OCI-LY7 (cell line): ENCODE measurements around the gene TXNDC11. TPM values are rescaled to one million over a fixed set of nuclear protein-coding genes. Genes with fewer than 3 reads are reported as not detected.

Experiments used
- BruUV-seq: library from RNA; stranded (reverse); fragments of 400-500 nt; replicated peaks from 2 replicates; lab custom pipeline; 2021; lab: Mats Ljungman, UMichigan
- CTCF ChIA-PET: fragments of 300-600 bp; sonication (Branson Sonifier 250); formaldehyde crosslinking; loops from one replicate; lab custom pipeline; 2022; ENCODE audit warnings: antibody characterized with exemption; ENCODE audit not compliant: unreplicated experiment; lab: Charles Lee
- POLR2A ChIA-PET: fragments of 300-600 bp; sonication (Branson Sonifier 250); formaldehyde crosslinking; loops from one replicate; lab custom pipeline; 2022; ENCODE audit warnings: antibody characterized with exemption; lab: Charles Lee
- DNase-seq: peaks from one replicate; pipeline ENCODE4 v3.0.0-alpha.2; 2015; ENCODE audit warnings: low spot score
- H2AFZ ChIP-seq: fragments of 200-600 bp; sonication (generic), shearing (Covaris generic); 2 replicates; pipeline ENCODE4 v1.6.1; 2014; ENCODE audit warnings: mild to moderate bottlenecking, antibody characterized with exemption, low read length, moderate library complexity
- H3K27ac ChIP-seq: fragments of 200-600 bp; sonication (generic); 2 replicates; pipeline ENCODE4 v1.5.1; 2014; ENCODE audit warnings: mixed run types, low read depth, mild to moderate bottlenecking, moderate library complexity, low read length, inconsistent platforms; ENCODE audit not compliant: poor library complexity, severe bottlenecking
- H3K36me3 ChIP-seq: fragments of 200-600 bp; sonication (generic); 2 replicates; pipeline ENCODE4 v1.6.1; 2014; ENCODE audit warnings: mild to moderate bottlenecking, antibody characterized with exemption, low read length, moderate library complexity, mixed read lengths; ENCODE audit not compliant: insufficient read depth
- H3K4me1 ChIP-seq: fragments of 200-600 bp; sonication (generic); 2 replicates; pipeline ENCODE4 v1.5.1; 2014; ENCODE audit warnings: mild to moderate bottlenecking, low read length; ENCODE audit not compliant: insufficient read depth, poor library complexity, severe bottlenecking
- H3K4me2 ChIP-seq: fragments of 200-600 bp; sonication (generic); 2 replicates; pipeline ENCODE4 v1.6.1; 2014; ENCODE audit warnings: mild to moderate bottlenecking, low read length
- H3K4me3 ChIP-seq: fragments of 200-600 bp; sonication (generic); 2 replicates; pipeline ENCODE4 v1.5.1; 2014; ENCODE audit warnings: mild to moderate bottlenecking, low read depth, low read length; ENCODE audit not compliant: poor library complexity, severe bottlenecking
- H3K79me2 ChIP-seq: fragments of 200-600 bp; sonication (generic); 2 replicates; pipeline ENCODE4 v1.6.1; 2016; ENCODE audit warnings: low read depth, mild to moderate bottlenecking, low read length, moderate library complexity, mixed read lengths; ENCODE audit not compliant: insufficient read depth
- H3K9me2 ChIP-seq: fragments of 200-600 bp; sonication (generic); 2 replicates; pipeline ENCODE4 v1.6.1; 2016; ENCODE audit warnings: mild to moderate bottlenecking, low read length, mixed read lengths; ENCODE audit not compliant: insufficient read depth
- H3K9me3 ChIP-seq: fragments of 200-600 bp; sonication (generic); 2 replicates; pipeline ENCODE4 v1.6.1; 2014; ENCODE audit warnings: mild to moderate bottlenecking, mixed run types, low read length, mixed read lengths
- H4K20me1 ChIP-seq: fragments of 200-600 bp; sonication (generic); 2 replicates; pipeline ENCODE4 v1.6.1; 2014; ENCODE audit warnings: mild to moderate bottlenecking, antibody characterized with exemption, low read length, moderate library complexity, mixed read lengths; ENCODE audit not compliant: insufficient read depth
- CTCF ChIP-seq: fragments of 200-600 bp; sonication (generic); conservative IDR thresholded peaks from 2 replicates; pipeline ENCODE4 v1.5.1; 2014; ENCODE audit warnings: mild to moderate bottlenecking, antibody characterized with exemption, low read length, moderate library complexity, mixed read lengths
- EZH2phosphoT487 ChIP-seq: fragments of 200-600 bp; sonication (generic); IDR thresholded peaks from 2 replicates; pipeline ENCODE4 v1.6.1; 2018; ENCODE audit warnings: low read depth, borderline replicate concordance, mild to moderate bottlenecking, mixed run types, antibody characterized with exemption, low read length, moderate library complexity, mixed read lengths
- intact Hi-C: fragments of 100-400 bp; cut with micrococcal nuclease; formaldehyde crosslinking; loops from one replicate; pipeline ENCODE4 v1.10.0; 2022; ENCODE audit not compliant: unreplicated experiment
- total RNA-seq, 2 experiments: library from RNA; depleted of rRNA in 1 of 2; stranded (reverse); fragments of >200 nt in 1 of 2; shearing (Covaris generic) in 1 of 2; gene quantifications; 2 replicates each; pipeline ENCODE4 v1.2.3, GENCODE V29; 2014 to 2022

Gene TXNDC11
- total RNA-seq, 2 experiments from 2014 or later = 88.6 to 96.0 TPM

- Histone ChIP-seq H3K9me3 (no peaks in the 10 kb centered on the region), H4K20me1 (no peaks in the 10 kb centered on the region), H3K79me2 (no peaks in the 10 kb centered on the region), H3K9me2 (no peaks in the 10 kb centered on the region), H3K4me2 (peak overlapping the region; percentile 52), H3K4me3 (no peak overlapping the region), H2AFZ (peak overlapping the region; percentile 98), H3K27ac (peak overlapping the region; percentile 41), H3K36me3 (no peaks in the 10 kb centered on the region), H3K4me1 (peaks cover 32% of the 10 kb centered on the region)
- ChIA-PET POLR2A (interaction anchor here (0.7 to 1.3 kb wide), 3 partner anchors 7 to 194 kb away, joined by 4 read pairs; no protein-coding TSS in a partner anchor), CTCF (no interaction called here)
- no TSS peak for BruUV-seq
- intact Hi-C loops = no loop called here
- DNase-seq = peak; percentile 38
- TF ChIP-seq EZH2phosphoT487 (no peak), CTCF (peak; percentile 41; the same call in 1 of the 2 replicates)
Observed at GRCh38 chr16:11651796-11652195, 90.9 kb downstream of the TXNDC11 start.

GRCh38 chr16:11650641-11651591, 91.7 kb downstream of the TXNDC11 start:
- no peak overlapping the region for H3K4me3 ChIP-seq
- intact Hi-C loops = no loop called here
- H3K9me2 ChIP-seq = no peaks in the 10 kb centered on the region
- no peaks in the 10 kb centered on the region for H3K36me3 ChIP-seq
- CTCF ChIA-PET = no interaction called here
- no peak for DNase-seq
- H2AFZ ChIP-seq = peak overlapping the region; percentile 98
- H3K4me1 ChIP-seq = peaks cover 28% of the 10 kb centered on the region
- H3K9me3 ChIP-seq = no peaks in the 10 kb centered on the region
- H4K20me1 ChIP-seq = no peaks in the 10 kb centered on the region
- POLR2A ChIA-PET = interaction anchor here (0.8 to 1.3 kb wide), 2 partner anchors 8 to 16 kb away, joined by 4 read pairs; no protein-coding TSS in a partner anchor
- BruUV-seq = no TSS peak
- TF ChIP-seq CTCF = no peak
- no peak for TF ChIP-seq EZH2phosphoT487
- peak overlapping the region; percentile 41 for H3K27ac ChIP-seq
- H3K79me2 ChIP-seq = no peaks in the 10 kb centered on the region
- H3K4me2 ChIP-seq = peak overlapping the region; percentile 52
